ENCODE data around the gene CNTN4. TPM values are rescaled to one million over a fixed set of nuclear protein-coding genes. Genes with fewer than 3 reads are reported as not detected.

The CNTN4 gene
- total and polyA plus RNA-seq, 2 of the 8 experiments (the other 6 are each of a cell fraction or from before 2014, with no cell fraction given): 0.41 to 2.2 TPM

GRCh38 chr3:2927259-2927658, 828.6 kb downstream of the CNTN4 start (continued):
- TF ChIP-seq CHD7 (IDR thresholded peaks at IDR 0.05; ENCODE audit: insufficient replicate concordance, low read length): no peak
- TF ChIP-seq, protein P1, sequence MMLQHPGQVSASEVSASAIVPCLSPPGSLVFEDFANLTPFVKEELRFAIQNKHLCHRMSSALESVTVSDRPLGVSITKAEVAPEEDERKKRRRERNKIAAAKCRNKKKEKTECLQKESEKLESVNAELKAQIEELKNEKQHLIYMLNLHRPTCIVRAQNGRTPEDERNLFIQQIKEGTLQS (IDR thresholded peaks at IDR 0.05; ENCODE audit: insufficient read depth, low read depth, low read length): no peak
- TF ChIP-seq, protein P2, sequence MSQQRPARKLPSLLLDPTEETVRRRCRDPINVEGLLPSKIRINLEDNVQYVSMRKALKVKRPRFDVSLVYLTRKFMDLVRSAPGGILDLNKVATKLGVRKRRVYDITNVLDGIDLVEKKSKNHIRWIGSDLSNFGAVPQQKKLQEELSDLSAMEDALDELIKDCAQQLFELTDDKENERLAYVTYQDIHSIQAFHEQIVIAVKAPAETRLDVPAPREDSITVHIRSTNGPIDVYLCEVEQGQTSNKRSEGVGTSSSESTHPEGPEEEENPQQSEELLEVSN (IDR thresholded peaks at IDR 0.05): no peak
- no peak for TF ChIP-seq SP4 (IDR thresholded peaks at IDR 0.05; ENCODE audit: low read length)
- TF ChIP-seq POLR2A (IDR thresholded peaks at IDR 0.05; ENCODE audit: control extremely low read depth in 1 of 2, low read depth in 2 of 2, low read length in 2 of 2): no peak
- no peak for TF ChIP-seq NANOG (IDR thresholded peaks at IDR 0.05; ENCODE audit: insufficient read depth, low read depth, low read length, poor library complexity, severe bottlenecking)
- no peak for TF ChIP-seq ZNF274 (IDR thresholded peaks at IDR 0.05; ENCODE audit: borderline replicate concordance, extremely low read depth, low read length)
- no peak for TF ChIP-seq BACH1 (IDR thresholded peaks at IDR 0.05; ENCODE audit: low read length)
- no peak for TF ChIP-seq POLR2AphosphoS5 (IDR thresholded peaks at IDR 0.05; ENCODE audit: low read depth, low read length)
- TF ChIP-seq HDAC6 (IDR thresholded peaks at IDR 0.05; ENCODE audit: low read depth, low read length): no peak
- no peak for TF ChIP-seq CBX8 (IDR thresholded peaks at IDR 0.05; ENCODE audit: borderline replicate concordance, low read depth, low read length)
